Daoy (cell line): ENCODE measurements around the gene PIEZO2. TPM values are rescaled to one million over a fixed set of nuclear protein-coding genes. Genes with fewer than 3 reads are reported as not detected.
"Not testable (repeated sequence)": the region's sequence is repeated elsewhere in the genome, so short reads cannot be mapped to it uniquely, and the experiment has no call there.

Source experiments
- DNase-seq: peaks from one replicate; pipeline ENCODE4 v3.0.0-alpha.2; 2015; ENCODE audit warnings: low read depth
- total RNA-seq: library from RNA; depleted of rRNA; stranded (reverse); fragments of >200 nt; shearing (Covaris generic); gene quantifications from 2 replicates; pipeline ENCODE4 v1.2.3, GENCODE V29; 2014

The PIEZO2 gene
- total RNA-seq, 1 experiment from 2014 or later: 2.2 TPM

DNA sequence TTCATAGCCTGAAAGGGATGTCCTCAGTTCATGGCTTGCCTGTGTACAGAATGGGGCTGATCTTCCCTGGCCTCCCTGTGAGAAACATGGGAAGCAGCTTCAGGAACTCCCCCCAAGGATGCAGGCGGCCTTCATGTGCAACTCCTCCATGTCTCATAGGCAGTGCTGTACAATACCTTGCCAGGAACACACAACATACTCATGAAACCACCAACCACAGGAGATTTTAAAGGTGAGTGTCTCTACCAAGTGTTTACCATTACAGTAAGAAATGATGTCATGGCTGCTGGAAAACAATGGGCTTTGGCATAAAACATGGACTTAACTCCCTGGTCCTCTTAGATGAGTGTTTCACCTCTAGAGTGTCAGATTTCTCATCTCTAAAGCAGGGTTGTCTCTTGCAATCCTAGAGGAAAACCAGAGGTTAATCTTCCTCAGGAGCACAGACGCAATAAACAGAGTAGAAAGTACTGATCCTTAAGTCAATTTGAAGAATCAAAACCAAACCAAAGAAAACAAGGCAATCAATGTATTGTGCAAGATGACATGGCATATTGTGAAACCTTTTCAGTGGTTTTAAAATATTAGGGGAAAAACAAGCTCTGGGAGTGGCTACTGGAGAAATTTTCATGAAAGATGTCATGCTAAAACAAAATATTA lies 528.6 kb downstream of the PIEZO2 start:
- not testable (repeated sequence) for DNase-seq
